Inflammatory macrophage treated with lipopolysaccharide for 1 hour (primary cell): ENCODE measurements around the gene NUDT13.
"Not testable (repeated sequence)": the region's sequence is repeated elsewhere in the genome, so short reads cannot be mapped to it uniquely, and the experiment has no call there.

Experiments
- DNase-seq, 2 donors: peaks; one replicate each; pipeline ENCODE4 v3.0.0-alpha.2; 2020 to 2022

The NUDT13 gene

DNA sequence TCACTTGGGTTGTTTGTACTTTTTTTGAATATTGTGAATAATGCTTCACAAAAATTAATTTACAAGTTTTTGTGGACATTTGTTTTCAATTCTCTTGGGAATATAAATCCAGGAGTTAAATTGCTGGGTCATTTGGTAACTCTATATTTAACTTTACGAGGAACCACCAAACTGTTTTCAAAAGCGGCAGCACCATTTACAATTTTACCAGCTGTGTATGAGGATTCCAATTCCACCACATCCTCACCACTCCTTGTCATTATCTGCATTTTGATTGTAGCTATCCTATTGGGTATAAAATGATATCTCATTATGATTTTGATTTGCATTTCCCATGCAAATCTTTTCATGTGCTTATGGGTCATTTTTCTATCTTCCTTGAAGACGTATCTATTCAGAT, 4.0 kb upstream of the NUDT13 start:
- no peak for DNase-seq

DNA sequence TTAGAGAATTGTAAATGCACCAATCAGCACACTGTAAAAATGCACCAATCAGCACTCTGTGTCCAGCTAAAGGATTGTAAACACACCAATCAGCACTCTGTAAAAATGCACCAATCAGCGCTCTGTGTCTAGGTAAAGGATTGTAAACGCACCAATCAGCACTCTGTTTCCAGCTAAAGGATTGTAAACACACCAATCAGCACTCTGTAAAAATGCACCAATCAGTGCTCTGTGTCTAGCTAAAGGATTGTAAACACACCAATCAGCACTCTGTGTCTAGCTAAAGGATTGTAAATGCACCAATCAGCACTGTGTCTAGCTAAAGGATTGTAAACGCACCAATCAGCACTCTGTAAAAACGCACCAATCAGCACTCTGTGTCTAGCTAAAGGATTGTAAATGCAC, 1.0 kb upstream of the NUDT13 start:
- DNase-seq: not testable (repeated sequence)

DNA sequence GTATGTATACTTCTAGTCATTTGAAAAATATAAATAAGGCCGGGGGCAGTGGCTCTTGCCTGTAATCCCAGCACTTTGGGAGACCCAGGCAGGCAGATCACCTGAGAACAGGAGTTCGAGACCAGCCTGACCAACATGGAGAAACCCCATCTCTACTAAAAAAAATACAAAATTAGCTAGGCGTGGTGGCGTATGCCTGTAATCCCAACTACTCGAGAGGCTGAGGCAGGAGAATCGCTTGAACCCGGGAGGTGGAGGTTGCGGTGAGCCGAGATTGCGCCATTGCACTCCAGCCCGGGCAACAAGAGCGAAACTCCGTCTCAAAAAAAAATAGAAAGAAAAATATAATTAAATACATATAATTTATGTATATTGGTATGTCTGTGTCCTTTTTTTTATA, 1.8 kb downstream of the NUDT13 start:
- DNase-seq: not testable (repeated sequence)

DNA sequence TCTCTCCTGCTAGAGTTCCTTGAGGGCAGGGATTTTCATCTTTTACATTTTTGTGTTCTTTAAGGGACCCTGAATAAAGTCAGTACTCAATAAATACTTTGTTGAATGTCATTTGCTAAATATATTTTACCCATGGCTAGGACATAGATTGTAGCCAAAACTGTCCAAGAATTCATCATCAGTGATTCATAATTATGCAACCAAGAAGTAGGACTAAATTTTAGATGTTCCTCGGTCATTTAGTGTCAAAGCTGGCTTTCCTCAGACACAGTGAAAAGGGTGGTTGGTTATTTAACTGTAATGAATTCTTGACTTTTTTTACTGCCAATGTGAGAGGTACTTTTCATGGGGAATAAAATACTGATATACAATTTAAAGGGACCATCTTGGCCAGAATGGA, 3.3 kb downstream of the NUDT13 start:
- peak; percentile 30 to 47 for DNase-seq

DNA sequence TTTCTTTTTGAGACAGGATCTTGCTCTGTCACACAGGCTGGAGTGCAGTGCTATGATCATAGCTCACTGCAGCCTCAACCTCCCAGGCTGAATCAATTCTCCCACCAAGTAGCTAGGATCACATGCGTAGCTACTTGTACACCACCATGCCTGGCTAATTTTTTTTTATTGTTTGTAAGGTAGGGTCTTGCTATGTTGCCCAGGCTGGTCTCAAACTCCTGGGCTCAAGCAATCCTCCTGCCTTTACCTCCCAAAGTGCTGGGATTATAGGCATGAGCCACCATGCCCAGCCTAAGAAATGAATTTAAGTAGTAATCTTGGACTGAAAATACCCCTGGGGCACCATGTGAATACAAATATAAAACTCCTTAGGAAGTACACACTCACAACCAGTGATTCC, 5.8 kb downstream of the NUDT13 start:
- no peak for DNase-seq

DNA sequence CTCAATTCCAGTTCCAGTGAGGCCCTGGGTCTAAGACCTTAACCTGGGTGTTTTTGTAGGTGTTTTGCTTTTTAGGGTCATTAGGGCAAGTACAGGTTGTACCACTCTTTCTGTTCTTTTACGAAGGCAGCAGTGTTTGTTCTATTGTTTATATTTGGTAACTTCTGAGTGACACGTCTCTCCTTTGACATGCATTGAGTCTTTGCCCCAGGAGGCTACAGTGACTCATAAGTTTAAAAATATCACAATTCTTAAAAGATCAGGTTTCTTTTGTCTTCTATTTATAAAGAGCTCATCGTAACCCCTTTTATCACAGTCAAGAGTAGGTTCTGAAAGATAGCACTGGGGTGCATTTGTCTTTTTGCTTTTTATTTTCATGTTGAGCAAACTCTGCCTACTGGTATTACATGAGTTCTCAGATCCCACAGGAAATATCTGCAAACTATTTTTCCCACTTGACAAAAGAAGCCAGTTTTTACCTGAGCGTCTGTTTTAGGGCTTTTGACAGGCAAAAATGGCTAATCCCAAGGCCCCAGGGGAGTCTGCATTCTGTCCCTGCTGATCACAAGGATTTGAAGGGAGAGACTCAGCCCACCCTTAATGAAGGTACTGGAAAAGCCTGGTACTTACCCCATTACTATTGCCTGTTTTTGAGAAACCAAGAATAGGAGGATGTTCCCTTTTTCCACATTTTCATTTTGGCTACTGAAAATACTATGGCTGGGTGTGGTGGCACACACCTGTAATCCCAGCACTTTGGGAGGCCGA, 7.9 kb downstream of the NUDT13 start:
- DNase-seq: no peak

DNA sequence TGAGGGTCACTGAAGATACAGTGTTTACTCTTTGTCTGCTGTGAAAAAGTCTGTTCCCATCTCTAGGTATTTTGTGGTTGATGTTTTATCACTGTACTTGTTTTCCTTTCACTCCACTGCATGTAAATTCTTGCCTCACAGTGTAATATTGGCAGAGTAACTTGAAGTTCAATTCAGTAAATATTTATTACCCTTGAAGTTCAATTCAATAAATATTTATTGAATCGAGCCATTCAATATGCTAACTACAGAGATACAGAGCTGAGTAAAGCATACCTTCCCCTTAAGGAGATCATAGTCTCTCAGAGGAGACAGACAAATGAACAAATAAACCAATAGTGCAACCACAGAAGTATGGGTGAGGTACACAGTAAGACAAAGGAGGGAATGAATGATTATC, 9.2 kb downstream of the NUDT13 start:
- DNase-seq: no peak

DNA sequence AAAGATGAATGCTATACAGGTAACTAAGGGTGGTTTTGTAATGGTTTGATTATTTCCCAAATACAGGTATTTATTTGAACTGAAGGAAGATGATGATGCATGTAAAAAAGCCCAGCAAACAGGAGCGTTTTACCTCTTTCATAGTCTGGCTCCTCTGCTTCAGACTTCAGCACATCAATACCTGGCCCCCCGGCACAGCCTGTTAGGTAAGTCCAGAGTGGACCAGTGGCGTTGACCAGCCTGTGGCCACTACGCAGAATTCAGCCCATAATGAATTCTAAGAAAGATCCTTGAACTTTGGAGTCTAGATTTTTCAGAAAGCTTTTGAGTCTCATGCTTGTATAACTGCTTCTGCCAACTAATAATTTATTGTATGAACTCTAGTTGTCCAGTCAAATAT, 9.7 kb downstream of the NUDT13 start:
- DNase-seq: no peak

DNA sequence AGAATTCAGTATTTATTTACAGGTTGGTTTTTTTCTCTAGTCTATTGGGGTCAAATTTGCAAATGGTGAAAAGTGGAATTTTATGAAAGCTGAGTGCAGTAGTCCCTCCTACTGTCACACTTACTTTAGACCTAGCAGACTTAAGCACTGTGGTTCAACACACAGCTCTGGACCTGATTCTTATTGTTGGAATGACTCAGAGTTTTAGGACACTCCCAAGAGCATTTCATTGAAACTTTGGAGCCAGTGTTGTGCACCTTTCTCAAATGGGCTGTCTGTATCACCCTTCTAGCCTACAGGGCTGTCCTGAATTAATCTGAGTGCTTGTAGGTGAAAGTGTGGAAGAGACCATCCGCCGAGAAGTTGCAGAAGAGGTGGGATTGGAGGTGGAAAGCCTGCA, 16.1 kb downstream of the NUDT13 start:
- DNase-seq: no peak

DNA sequence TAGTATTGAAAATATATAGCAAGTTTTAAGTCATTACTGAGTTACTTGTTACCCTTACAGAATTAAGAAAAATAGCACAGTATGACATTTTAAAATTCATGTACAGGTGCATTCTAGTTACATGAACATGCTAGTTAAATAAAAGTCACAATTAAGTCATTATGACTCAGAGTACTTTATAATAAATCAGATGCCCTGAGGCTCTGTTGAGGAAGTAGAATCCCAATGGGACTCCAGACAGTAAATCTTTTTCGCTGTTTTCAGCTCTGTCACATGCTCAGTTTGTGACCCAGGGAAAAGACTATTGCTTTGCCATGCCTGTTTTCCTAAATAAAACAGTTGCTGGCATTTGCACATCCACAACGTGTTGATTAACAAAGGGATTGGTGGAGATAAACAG, 21.0 kb downstream of the NUDT13 start:
- DNase-seq: no peak

DNA sequence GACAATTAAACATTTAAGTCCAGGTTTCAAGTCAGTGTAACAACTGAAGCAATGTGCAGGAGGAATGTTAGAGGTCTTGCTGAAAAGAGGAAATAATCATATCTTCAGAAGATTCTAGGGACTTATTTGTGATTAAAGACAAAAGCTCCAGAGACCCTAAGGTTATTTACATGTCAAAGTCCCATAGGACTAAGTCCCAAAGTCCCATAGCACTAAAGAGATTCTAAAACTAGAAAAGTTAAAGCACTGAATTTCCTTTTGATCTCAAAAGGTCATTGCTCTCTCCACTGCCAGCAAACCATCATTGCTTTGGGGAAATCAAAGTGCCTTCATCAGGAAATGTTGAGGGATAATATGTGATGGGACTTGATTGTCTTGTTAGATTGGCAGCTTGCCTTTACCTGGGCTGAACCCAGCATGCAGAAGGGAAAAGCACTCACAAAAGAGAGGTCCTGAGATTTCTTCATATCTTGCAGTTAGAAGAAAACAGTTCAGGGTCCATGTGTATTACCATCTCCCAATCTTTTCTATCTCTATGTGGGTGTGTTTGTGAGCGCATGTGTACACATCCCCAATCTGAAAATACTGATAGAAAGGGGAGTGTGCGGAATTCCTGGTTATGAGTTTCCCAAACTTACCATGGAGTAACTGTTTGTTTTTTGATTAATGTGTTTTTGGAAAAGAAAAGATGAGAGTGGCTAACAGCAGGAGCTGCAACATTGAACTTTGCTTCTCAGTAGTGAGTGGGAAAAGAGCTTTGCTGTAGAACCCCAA, 21.8 kb downstream of the NUDT13 start:
- no peak for DNase-seq

DNA sequence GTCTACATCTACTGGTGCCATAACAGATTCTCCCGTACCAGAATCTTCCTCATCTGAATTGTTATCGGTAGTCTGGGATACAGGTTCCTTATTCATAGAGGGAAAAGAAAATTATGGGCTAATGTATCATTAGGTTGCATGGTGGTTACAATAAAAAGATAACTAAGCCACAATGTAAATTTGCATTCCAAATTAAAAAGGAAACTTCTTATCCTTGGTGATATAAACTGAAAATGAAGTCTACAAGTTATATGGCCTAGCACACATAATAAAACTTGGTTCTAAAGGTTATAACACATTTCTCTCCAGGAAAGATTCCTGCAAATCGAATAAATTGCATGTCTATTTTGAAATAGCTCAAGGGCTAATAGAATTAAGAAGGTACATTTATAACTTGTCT, 24.5 kb downstream of the NUDT13 start:
- DNase-seq: no peak

DNA sequence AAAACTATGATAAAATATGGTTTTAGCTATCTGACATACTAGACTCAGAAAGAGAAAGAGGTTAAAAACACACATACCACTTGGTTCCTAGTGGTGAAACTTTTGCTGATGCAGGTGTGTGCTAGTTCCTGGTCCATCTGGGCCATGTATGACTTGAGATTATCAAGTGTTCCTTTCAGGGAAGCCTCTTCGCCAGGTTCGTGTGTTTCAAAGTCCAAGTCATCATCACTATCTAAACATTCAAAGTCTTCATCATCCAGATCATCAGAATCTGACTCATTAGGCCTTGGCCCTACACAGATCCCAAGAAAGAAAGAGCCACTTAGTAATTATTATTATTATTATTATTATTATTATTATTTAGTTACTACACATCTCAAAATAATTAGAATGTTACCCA, 26.4 kb downstream of the NUDT13 start:
- DNase-seq: no peak

DNA sequence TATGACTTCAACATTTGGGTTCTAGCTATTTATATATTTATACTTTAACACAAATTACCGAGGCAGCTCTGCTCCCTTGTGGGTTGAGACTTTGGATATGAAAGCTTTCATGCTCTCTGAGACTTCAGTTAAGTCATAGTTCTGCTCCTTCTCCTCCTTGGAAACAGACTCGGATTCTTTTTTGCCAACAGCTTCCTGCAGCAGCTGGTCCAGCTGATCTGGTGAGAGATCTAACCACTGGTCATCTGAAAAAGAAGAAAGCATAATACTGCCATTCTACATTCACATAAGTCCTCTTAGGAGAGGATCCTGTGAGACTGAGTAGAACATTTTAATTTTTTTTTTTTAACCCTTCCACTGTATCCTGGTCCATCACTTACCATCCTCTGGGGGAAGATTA, 29.0 kb downstream of the NUDT13 start:
- DNase-seq: no peak

DNA sequence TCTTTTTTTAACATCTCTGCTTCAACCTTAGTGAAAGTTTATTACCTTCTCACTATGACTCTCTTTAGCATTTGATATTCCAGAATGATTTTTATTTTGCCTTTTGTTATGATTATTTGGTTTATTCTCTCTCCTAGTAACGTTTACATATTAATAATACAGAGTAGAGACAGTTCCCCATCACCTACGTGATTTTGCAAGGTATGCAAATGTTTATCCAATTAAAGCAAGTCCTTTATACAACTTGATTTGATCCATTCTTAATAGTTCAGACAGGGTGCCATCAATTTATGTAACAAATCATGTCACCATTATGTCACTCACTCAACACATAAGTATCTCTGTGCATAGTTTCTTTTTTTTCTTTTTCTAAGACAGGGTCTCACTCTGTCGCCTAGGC, 31.3 kb downstream of the NUDT13 start:
- DNase-seq: no peak

DNA sequence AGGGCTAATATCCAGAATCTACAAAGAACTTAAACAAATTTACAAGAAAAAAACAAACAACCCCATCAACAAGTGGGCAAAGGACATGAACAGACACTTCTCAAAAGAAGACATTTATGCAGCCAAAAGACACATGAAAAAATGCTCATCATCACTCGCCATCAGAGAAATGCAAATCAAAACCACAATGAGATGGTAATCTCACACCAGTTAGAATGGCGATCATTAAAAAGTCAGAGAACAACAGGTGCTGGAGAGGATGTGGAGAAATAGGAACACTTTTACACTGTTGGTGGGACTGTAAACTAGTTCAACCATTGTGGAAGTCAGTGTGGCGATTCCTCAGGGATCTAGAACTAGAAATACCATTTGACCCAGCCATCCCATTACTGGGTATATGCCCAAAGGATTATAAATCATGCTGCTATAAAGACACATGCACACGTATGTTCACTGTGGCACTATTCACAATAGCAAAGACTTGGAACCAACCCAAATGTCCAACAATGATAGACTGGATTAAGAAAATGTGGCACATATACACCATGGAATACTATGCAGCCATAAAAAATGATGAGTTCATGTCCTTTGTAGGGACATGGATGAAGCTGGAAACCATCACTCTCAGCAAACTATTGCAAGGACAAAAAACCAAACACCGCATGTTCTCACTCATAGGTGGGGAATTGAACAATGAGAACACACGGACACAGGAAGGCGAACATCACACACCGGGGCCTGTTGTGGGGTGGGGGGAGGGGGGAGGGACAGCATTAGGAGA, 40.6 kb downstream of the NUDT13 start:
- not testable (repeated sequence) for DNase-seq

DNA sequence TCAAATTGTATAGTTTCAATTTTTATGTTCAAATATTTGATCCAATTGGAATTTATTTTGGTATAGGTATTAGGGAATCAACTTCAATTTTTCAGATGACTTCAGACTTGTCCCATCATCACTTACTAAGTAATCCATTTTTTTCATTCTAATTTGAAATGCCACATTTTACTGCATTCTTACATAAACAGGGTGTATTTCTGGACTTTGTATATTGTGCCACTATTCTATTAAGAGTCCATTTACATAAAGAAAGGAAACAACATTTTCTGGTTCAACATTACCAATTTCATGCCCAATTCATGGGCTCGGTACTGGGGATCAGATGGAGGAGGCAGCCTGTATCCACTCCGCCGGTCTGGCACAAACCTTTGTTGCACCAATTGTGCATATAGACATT, 41.8 kb downstream of the NUDT13 start:
- no peak for DNase-seq

DNA sequence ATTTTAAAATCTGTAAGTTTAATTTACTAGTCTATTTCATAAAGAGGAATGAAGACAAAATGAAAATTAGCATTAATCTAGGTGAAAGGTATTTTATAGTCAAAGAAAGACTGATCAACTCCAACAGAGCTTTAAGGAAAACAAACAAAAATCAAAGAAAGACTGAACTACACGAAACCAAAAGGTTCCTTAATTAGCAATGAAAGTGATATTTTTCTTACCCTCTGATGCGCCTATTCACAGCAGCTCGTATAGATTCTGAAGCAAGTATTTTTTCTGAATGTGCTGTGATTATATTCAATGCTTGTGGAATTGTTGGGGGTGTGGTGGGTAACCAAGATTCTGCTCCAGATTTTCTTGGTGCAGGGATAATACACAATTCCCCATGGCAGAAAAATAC, 45.8 kb downstream of the NUDT13 start:
- no peak for DNase-seq

DNA sequence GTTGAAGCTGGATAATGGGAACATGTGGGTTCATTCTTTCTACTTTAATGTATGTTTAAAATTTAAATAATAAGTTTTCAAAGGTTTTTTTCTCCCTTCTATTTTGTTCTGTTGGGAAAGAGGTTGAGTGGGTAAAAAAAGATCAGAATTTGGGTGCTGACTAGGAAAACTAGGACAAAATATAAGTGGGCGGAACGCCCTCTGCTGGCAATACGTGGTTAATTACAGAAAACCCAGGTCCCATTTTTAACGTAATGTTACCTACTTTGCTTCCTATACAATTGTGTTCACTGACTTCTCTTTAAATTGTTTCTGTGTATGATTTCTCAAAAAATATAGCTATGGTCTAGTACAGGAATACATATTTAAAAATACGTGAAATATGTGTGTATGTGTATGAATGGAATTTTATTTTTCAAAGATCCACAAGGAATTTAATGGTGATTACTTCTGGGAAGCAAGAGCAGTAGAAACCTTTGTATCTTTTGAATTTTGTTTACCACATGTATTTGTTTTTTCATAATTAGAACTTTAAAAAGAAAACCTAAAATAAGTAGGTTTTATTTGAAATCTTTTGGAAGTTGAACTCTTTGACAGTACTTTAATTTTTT, 48.9 kb downstream of the NUDT13 start:
- peak; percentile 16 to 79 for DNase-seq

DNA sequence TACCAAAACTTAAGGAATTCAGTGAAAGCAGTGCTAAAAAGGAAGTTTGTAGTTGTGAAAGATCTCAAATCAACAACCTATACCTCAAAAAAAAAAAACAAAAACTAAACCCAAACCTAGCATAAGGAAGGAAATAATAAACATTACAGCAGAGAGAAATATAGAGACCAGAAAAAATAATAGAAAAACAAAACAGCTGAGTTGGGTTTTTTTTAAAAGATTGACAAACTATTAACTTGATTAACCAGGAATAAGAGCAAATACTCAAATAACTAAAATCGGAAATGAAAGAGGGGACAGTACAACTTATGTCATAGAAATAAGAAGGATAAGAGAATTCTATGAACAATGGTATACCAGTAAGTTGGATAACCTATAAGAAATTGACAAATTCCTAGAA, 50.8 kb downstream of the NUDT13 start:
- DNase-seq: no peak

DNA sequence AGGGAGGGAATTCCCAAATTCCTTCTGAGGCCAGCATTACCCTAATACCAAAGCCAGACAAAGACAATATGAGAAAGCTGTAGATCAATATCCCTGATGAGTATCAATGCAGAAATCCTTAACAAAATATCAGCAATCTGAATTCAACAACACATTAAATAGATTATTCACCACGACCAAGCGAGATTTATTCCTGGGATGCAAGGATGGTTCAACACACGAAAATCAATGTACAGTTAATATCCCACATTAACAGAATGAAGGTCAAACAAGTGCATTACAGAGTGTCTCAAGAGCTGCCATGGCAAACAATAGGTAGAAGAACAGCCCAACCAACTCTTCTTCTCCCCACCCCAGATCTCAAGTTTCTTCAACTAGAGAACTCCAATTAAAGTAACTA, 51.4 kb downstream of the NUDT13 start:
- no peak for DNase-seq

DNA sequence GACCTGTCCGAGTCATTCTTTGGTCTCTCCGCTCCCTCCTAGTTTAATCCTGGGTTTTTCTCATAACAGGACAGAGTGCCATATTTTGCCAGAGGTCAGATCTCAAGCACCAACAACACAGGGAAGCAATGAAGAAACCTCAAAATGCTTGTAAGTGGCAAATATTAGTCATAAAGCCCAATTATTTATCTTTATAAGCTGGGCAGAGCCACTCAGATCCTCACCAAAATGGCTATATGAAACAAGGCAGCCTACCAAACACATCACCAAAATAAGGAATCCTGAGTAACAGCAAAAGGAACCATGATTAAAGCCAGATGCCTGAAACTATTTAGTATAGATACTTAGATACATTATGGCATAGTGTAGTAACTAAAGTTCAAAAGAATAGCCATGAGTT, 52.8 kb downstream of the NUDT13 start:
- DNase-seq: no peak

DNA sequence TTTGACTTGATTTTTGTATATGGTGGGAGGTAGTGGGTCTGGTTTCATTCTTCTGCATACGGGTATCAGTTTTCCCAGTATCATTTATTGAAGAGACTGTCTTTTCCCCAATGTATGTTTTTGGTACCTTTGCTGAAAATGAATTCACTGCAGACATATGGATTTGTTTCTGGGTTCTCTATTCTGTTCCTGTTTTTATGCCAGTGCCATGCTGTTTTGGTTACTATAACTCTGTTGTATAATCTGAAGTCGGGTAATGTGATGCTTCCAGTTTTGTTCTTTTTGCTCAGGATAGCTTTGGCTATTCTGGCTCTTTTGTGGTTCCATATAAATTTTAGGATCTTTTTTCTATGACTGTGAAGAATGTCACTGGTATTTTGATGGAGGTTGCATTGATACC, 56.7 kb downstream of the NUDT13 start:
- no peak for DNase-seq

DNA sequence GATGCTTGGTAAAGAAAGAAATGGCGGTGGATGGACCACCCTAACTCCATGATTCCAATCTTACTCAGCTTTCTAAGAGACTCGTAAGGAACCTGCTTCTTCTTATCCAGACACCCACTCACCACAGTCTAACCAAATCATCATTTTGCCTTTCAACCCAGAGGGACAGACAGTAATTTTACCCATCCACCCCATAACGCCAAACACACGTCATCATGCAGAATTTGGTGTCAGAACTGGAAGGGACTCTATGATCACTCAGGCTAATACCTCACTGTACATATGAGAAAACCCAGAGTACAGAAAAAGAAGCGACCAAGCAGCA, 57.2 kb downstream of the NUDT13 start:
- DNase-seq: peak; percentile 56 to 67
